ENCODE data around the gene CRYL1.

- TF ChIP-seq, protein P1, sequence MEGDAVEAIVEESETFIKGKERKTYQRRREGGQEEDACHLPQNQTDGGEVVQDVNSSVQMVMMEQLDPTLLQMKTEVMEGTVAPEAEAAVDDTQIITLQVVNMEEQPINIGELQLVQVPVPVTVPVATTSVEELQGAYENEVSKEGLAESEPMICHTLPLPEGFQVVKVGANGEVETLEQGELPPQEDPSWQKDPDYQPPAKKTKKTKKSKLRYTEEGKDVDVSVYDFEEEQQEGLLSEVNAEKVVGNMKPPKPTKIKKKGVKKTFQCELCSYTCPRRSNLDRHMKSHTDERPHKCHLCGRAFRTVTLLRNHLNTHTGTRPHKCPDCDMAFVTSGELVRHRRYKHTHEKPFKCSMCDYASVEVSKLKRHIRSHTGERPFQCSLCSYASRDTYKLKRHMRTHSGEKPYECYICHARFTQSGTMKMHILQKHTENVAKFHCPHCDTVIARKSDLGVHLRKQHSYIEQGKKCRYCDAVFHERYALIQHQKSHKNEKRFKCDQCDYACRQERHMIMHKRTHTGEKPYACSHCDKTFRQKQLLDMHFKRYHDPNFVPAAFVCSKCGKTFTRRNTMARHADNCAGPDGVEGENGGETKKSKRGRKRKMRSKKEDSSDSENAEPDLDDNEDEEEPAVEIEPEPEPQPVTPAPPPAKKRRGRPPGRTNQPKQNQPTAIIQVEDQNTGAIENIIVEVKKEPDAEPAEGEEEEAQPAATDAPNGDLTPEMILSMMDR (IDR thresholded peaks at IDR 0.05; ENCODE audit: poor library complexity, severe bottlenecking), result no peak
- TF ChIP-seq EZH2 (IDR thresholded peaks at IDR 0.05; ENCODE audit: borderline replicate concordance, insufficient read depth, low read length, poor library complexity, severe bottlenecking) (no peak), POLR2AphosphoS5 (IDR thresholded peaks at IDR 0.05) (no peak), RAD21 (conservative IDR thresholded peaks at IDR 0.05) (no peak), TAF1 (IDR thresholded peaks at IDR 0.05; ENCODE audit: low read depth) (no peak), EP300 (conservative IDR thresholded peaks at IDR 0.05; ENCODE audit: poor library complexity, severe bottlenecking) (no peak), SMC3 (conservative IDR thresholded peaks at IDR 0.05; ENCODE audit: poor library complexity) (no peak), MXI1 (conservative IDR thresholded peaks at IDR 0.05; ENCODE audit: poor library complexity, severe bottlenecking) (no peak), REST (IDR thresholded peaks at IDR 0.05; ENCODE audit: borderline replicate concordance) (no peak)
Measured at GRCh38 chr13:20398459-20398858, 127.2 kb downstream of the CRYL1 start.

Data from neural cell (in vitro differentiated cells).